Mesothelial cell of epicardium (in vitro differentiated cells): Measurements from ENCODE around the gene ULK2. TPM values are rescaled to one million over a fixed set of nuclear protein-coding genes. Genes with fewer than 3 reads are reported as not detected.

Experiments used
- DNase-seq, 2 experiments: peaks; one replicate each; pipeline ENCODE4 v3.0.0; 2021; ENCODE audit warnings: low spot score in 2 of 2; ENCODE audit not compliant: unreplicated experiment in 2 of 2
- H3K27ac Mint-ChIP-seq: 2 replicates; pipeline ENCODE4 v1.8.0; 2021; ENCODE audit warnings: mixed read lengths
- H3K27me3 Mint-ChIP-seq: 2 replicates; pipeline ENCODE4 v1.8.0; 2021; ENCODE audit warnings: low read depth, mixed read lengths
- H3K36me3 Mint-ChIP-seq: 2 replicates; pipeline ENCODE4 v1.8.0; 2021; ENCODE audit warnings: mixed read lengths
- H3K4me1 Mint-ChIP-seq: 2 replicates; pipeline ENCODE4 v1.8.0; 2021; ENCODE audit warnings: mixed read lengths
- H3K4me3 Mint-ChIP-seq: 2 replicates; pipeline ENCODE4 v1.8.0; 2021; ENCODE audit warnings: mild to moderate bottlenecking, moderate library complexity, mixed read lengths
- H3K9me3 Mint-ChIP-seq: 2 replicates; pipeline ENCODE4 v1.8.0; 2021; ENCODE audit warnings: mixed read lengths
- total RNA-seq: library from RNA; stranded (reverse); gene quantifications from 3 replicates; pipeline ENCODE4 v1.2.1, GENCODE V29; 2021
- TF ChIP-seq, protein P1 (sequence below): fragments of 200-600 bp; sonication (generic); IDR thresholded peaks from one replicate; pipeline ENCODE4 v1.5.0; 2021; ENCODE audit warnings: antibody characterized with exemption; ENCODE audit not compliant: unreplicated experiment

The ULK2 gene
- total RNA-seq, 1 donor from 2014 or later, result 38.7 TPM

DNA sequence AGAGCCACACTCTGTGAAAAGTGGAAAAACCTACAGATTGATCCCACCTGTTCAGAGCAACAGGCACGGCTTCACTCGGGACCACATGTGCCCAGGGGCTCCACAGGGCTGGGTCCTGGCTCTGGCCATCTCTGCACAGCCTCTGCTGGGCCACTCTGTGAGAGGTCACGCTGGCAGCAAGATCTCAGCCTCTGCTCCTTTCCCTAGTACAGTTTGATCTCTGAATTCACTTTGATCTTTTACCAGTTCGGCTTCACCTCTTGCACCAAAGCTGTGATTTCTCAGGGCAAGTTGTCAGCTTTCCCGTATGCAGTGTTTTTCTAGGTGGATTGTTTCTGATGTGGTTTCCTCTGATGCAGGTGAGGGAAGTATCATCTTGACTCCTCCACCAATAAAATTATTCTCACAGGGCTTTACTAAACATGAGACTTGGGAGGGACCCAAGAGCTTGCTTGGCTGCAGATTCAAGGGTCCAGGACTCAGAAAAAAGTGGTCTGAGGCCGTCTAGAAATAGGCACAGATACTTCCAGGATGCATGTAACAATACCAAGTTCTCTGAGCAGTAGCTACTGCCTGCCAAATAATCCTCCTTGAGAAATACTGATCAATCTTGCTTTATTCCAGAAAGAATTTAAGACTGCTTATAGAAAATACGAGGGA is 95.6 kb downstream of the ULK2 start:
- no peaks in the 10 kb centered on the region for H3K9me3 Mint-ChIP-seq
- peaks cover 10% of the 10 kb centered on the region for H3K36me3 Mint-ChIP-seq
- peaks cover 8% of the 10 kb centered on the region for H3K4me1 Mint-ChIP-seq
- no peak overlapping the region for H3K4me3 Mint-ChIP-seq
- TF ChIP-seq, protein P1, sequence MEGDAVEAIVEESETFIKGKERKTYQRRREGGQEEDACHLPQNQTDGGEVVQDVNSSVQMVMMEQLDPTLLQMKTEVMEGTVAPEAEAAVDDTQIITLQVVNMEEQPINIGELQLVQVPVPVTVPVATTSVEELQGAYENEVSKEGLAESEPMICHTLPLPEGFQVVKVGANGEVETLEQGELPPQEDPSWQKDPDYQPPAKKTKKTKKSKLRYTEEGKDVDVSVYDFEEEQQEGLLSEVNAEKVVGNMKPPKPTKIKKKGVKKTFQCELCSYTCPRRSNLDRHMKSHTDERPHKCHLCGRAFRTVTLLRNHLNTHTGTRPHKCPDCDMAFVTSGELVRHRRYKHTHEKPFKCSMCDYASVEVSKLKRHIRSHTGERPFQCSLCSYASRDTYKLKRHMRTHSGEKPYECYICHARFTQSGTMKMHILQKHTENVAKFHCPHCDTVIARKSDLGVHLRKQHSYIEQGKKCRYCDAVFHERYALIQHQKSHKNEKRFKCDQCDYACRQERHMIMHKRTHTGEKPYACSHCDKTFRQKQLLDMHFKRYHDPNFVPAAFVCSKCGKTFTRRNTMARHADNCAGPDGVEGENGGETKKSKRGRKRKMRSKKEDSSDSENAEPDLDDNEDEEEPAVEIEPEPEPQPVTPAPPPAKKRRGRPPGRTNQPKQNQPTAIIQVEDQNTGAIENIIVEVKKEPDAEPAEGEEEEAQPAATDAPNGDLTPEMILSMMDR, result no peak
- no peak overlapping the region for H3K27ac Mint-ChIP-seq
- no peaks in the 10 kb centered on the region for H3K27me3 Mint-ChIP-seq
- DNase-seq, result no peak

DNA sequence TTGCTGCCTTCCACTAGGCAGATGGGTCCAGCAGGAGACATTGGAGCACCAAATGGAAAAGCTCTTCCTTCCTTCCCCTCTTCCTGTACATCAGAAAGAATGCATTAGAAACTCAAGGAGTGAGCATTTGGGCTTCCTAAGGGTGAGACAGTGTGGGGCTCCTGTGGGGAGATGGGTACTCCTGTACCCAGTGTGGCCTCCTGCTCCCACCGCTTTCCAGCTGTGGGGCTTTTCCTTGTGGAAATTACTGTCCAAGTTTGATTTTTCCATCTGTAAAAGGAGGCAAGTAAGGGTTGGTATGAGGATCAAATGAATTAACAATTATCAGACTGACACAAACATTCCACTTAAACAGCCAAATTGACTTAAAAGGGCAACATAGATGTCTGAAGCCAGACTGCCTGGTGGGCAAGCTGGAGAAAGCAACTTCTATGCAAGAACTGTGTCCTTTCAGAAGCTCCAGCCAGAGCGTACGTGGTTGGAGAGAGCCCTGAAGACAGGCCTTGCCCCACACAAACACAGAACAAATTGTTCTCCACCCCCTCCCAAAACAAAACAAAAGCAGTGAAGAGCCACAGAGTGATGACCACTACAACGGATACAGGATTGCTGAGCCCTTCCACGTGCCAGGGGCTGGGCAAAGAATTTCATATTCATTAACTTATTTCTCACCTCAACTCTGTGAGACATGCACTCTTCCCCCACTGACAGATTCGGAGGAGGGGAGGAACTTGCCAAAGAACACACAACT is 96.6 kb downstream of the ULK2 start:
- Mint-ChIP-seq H3K9me3 (no peaks in the 10 kb centered on the region), H3K27me3 (no peaks in the 10 kb centered on the region), H3K36me3 (peaks cover 10% of the 10 kb centered on the region), H3K4me3 (no peak overlapping the region), H3K27ac (peak overlapping the region; percentile 81), H3K4me1 (peaks cover 10% of the 10 kb centered on the region)
- TF ChIP-seq, protein P1, result no peak
- no peak for DNase-seq

DNA sequence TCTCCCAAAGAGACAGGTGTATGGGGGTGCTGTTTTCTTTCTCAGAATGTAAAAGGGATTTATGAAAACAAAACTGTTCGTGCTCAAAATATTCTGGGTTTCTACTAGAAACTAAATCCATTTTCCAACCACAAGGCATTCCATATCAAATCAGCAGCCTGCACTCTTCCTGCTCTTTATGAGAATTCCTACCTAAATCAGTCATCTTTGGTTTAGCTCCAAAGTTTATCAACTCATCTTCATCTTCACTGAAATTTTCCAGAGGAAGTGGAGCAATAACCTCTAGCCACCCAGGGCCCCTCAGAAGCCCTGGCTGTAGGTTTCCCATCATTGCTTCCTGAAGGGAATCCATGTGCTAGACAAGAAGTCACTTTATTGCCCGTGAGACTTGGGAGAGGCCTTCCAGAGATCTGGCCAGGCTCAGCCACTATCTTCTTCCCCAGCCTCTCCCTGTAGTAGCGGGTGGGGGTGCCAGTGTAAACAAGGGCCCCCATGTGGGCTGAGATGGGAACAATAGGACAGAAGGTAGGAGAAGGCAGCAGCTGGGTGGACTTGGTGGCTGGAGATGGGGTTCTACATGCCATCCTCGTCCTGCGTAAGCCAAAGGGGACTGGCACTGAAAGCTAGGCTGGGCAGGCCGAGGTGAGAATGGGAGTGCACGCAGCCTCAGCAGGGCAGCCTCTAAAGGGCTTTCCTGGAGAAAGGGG is 97.6 kb downstream of the ULK2 start:
- Mint-ChIP-seq H3K4me3 (no peak overlapping the region), H3K9me3 (no peaks in the 10 kb centered on the region), H3K36me3 (peaks cover 1% of the 10 kb centered on the region), H3K4me1 (peaks cover 10% of the 10 kb centered on the region), H3K27me3 (no peaks in the 10 kb centered on the region), H3K27ac (peak overlapping the region; percentile 95)
- TF ChIP-seq, protein P1, result no peak
- DNase-seq, result no peak

DNA sequence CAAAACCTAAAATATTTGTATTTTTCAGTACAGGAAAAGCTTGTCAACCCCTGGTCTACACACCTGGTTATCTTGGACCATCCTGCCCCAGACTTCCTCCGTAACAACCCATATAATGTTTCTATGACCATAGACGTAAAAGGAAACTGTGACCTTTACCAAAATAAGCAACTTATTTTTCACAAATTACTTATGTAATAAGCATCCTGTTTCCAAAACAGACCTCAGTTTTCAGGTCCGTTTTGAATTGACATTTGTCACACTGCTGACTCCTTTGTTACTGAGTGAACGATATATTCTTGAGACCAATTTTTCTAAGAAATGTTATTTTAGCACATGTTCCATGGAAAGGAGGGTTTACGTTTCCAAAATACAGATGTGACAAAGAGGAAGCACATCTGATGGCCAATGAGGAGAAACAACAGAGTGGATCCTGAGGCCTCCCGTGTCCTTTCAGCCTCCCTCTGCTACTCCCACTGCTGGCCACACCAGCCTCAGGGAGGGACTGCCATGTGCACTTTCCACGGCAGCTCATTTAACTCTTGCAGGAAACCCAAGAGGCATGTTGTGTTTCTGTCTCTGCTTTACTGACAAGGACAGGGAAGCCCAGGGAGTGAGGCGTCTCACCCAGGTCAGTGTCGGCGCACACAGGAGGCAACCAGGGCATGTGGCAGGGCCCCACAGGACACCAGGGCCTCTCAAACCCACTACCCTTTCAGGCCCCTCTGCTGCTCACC is 99.5 kb downstream of the ULK2 start:
- H3K4me3 Mint-ChIP-seq, result no peak overlapping the region
- H3K36me3 Mint-ChIP-seq, result no peaks in the 10 kb centered on the region
- no peak overlapping the region for H3K27ac Mint-ChIP-seq
- DNase-seq, result no peak
- TF ChIP-seq, protein P1, result no peak
- no peaks in the 10 kb centered on the region for H3K9me3 Mint-ChIP-seq
- no peaks in the 10 kb centered on the region for H3K27me3 Mint-ChIP-seq
- H3K4me1 Mint-ChIP-seq, result peaks cover 10% of the 10 kb centered on the region

DNA sequence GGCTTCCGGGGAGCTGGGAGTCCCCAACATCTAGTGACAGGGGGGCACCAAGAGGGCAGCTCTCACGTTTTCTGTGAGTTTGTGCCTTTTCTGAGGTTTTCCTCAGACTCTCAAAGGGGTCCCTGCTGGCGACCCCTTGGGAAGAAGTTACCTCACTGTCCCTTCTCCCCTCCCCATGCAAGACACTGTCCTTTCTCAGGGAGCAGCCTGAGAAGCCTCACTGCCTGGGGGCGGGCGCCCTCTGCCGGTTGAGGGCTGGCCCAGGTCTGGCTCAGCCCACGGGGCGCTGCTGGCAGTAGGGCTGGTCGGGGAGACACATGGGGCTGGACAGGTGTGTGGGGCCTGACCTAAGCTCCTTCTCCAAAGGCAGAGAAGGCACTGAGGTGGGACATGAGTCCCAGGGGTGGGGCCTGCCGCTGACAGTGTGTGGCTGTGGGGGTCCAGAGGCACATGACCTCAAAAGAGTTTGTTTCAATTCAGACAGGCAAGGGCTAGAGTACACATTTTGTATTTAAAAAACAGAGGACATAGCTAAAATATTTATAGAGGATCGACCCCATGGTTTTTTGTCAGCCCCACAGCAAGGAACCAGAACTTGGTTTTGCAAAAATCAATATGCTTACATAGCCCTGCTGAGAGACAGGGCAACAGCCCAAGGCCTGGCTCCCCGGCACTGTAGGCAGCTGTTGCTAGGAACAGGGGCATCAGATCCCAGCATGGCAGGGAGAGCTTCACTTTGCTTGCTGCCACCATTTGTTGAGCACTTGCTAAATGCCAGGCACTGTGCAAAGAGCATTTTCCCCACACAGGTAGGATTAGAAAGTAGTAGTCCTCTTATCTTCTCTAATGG is 101.1 kb downstream of the ULK2 start:
- peak; percentile 69 to 89 for DNase-seq
- no peak overlapping the region for H3K27ac Mint-ChIP-seq
- H3K36me3 Mint-ChIP-seq, result no peaks in the 10 kb centered on the region
- peaks cover 10% of the 10 kb centered on the region for H3K4me1 Mint-ChIP-seq
- TF ChIP-seq, protein P1, result peak; percentile 88
- H3K27me3 Mint-ChIP-seq, result no peaks in the 10 kb centered on the region
- no peak overlapping the region for H3K4me3 Mint-ChIP-seq
- no peaks in the 10 kb centered on the region for H3K9me3 Mint-ChIP-seq
